ENCODE measurements around the gene GMPR.

GMPR gene

GRCh38 chr6:16294371-16294770 is 56.0 kb downstream of the GMPR start:
- H3K9me3 ChIP-seq (ENCODE audit: insufficient read depth, low read length): no peaks in the 10 kb centered on the region
- no peaks in the 10 kb centered on the region for H3K27me3 ChIP-seq (ENCODE audit: low read length)
- H3K79me2 ChIP-seq (ENCODE audit: insufficient read depth, low read length): no peaks in the 10 kb centered on the region
- H3K4me2 ChIP-seq (ENCODE audit: low read depth, low read length, poor library complexity, severe bottlenecking): no peak overlapping the region
- H3K36me3 ChIP-seq (ENCODE audit: low read length): no peaks in the 10 kb centered on the region
- TF ChIP-seq EZH2phosphoT487 (conservative IDR thresholded peaks at IDR 0.05; ENCODE audit: low read length) (no peak), CTCF (IDR thresholded peaks at IDR 0.05; ENCODE audit: insufficient read depth, low read length, poor library complexity, severe bottlenecking) (no peak)
- no peaks in the 10 kb centered on the region for H3K9me2 ChIP-seq (replicated peaks; ENCODE audit: insufficient read depth, low read length)
- no peaks in the 10 kb centered on the region for H4K20me1 ChIP-seq (ENCODE audit: low read depth, low read length)
- no peak overlapping the region for H3K9ac ChIP-seq (ENCODE audit: low read length)
- no peak overlapping the region for H3K4me3 ChIP-seq (ENCODE audit: insufficient read depth, low read length, poor library complexity, severe bottlenecking)
- H3K27ac ChIP-seq (ENCODE audit: low read depth, low read length): no peak overlapping the region
- H2AFZ ChIP-seq (ENCODE audit: low read depth, low read length, severe bottlenecking): no peak overlapping the region
- H3F3A ChIP-seq (ENCODE audit: insufficient read depth): no peaks in the 10 kb centered on the region

DNA sequence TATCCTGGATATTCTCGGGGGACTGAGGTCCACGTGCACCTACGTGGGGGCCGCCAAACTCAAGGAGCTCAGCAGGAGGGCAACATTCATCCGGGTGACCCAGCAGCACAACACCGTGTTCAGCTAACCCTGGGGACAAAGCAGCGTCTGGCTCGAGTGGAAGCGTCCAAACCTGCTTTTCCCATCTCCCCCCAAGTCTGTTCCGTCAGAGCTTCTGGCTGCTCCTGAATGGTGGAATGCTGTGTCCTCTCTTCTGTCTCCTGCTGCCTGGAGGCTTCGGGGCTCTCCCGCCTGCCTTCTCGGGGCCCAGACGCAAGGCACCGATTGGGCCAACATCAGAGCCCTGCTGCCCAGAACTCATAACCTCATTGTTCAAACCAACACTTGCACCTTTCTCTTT is 56.7 kb downstream of the GMPR start:
- Histone ChIP-seq H3K4me3 (ENCODE audit: insufficient read depth, low read length, poor library complexity, severe bottlenecking) (no peak overlapping the region), H3F3A (ENCODE audit: insufficient read depth) (no peaks in the 10 kb centered on the region), H3K27me3 (ENCODE audit: low read length) (no peaks in the 10 kb centered on the region), H3K36me3 (ENCODE audit: low read length) (no peaks in the 10 kb centered on the region), H3K9me2 (replicated peaks; ENCODE audit: insufficient read depth, low read length) (no peaks in the 10 kb centered on the region), H3K4me2 (ENCODE audit: low read depth, low read length, poor library complexity, severe bottlenecking) (no peak overlapping the region), H3K27ac (ENCODE audit: low read depth, low read length) (no peak overlapping the region), H2AFZ (ENCODE audit: low read depth, low read length, severe bottlenecking) (no peak overlapping the region), H3K9ac (ENCODE audit: low read length) (no peak overlapping the region), H3K9me3 (ENCODE audit: insufficient read depth, low read length) (no peaks in the 10 kb centered on the region), H4K20me1 (ENCODE audit: low read depth, low read length) (no peaks in the 10 kb centered on the region), H3K79me2 (ENCODE audit: insufficient read depth, low read length) (no peaks in the 10 kb centered on the region)
- TF ChIP-seq EZH2phosphoT487 (conservative IDR thresholded peaks at IDR 0.05; ENCODE audit: low read length): no peak
- no peak for TF ChIP-seq CTCF (IDR thresholded peaks at IDR 0.05; ENCODE audit: insufficient read depth, low read length, poor library complexity, severe bottlenecking)

- Histone ChIP-seq H3K4me2 (ENCODE audit: low read depth, low read length, poor library complexity, severe bottlenecking) (no peak overlapping the region), H2AFZ (ENCODE audit: low read depth, low read length, severe bottlenecking) (no peak overlapping the region), H3F3A (ENCODE audit: insufficient read depth) (no peaks in the 10 kb centered on the region), H3K36me3 (ENCODE audit: low read length) (no peaks in the 10 kb centered on the region), H3K27ac (ENCODE audit: low read depth, low read length) (no peak overlapping the region), H3K4me3 (ENCODE audit: insufficient read depth, low read length, poor library complexity, severe bottlenecking) (no peak overlapping the region), H3K9ac (ENCODE audit: low read length) (no peak overlapping the region), H3K9me3 (ENCODE audit: insufficient read depth, low read length) (no peaks in the 10 kb centered on the region), H4K20me1 (ENCODE audit: low read depth, low read length) (no peaks in the 10 kb centered on the region), H3K79me2 (ENCODE audit: insufficient read depth, low read length) (no peaks in the 10 kb centered on the region), H3K9me2 (replicated peaks; ENCODE audit: insufficient read depth, low read length) (no peaks in the 10 kb centered on the region), H3K27me3 (ENCODE audit: low read length) (no peaks in the 10 kb centered on the region)
- no peak for TF ChIP-seq CTCF (IDR thresholded peaks at IDR 0.05; ENCODE audit: insufficient read depth, low read length, poor library complexity, severe bottlenecking)
- TF ChIP-seq EZH2phosphoT487 (conservative IDR thresholded peaks at IDR 0.05; ENCODE audit: low read length): no peak
Observed at GRCh38 chr6:16295471-16295870, 57.1 kb downstream of the GMPR start.

Data from SU-DHL-6 (cell line).